ENCODE data around the gene SAP30BP.

SAP30BP gene

GRCh38 chr17:75694536-75694935 is 27.4 kb downstream of the SAP30BP start:
- Histone ChIP-seq H3K79me2 (ENCODE audit: low read length) (peaks cover 59% of the 10 kb centered on the region), H3K4me1 (ENCODE audit: low read length) (peaks cover 3% of the 10 kb centered on the region), H3K27ac (ENCODE audit: low read length) (no peak overlapping the region), H2AFZ (ENCODE audit: low read depth, low read length) (no peak overlapping the region), H3K36me3 (replicated peaks; ENCODE audit: low read depth, low read length) (peaks cover 59% of the 10 kb centered on the region), H3K4me3 (ENCODE audit: low read length) (no peak overlapping the region), H3K27me3 (ENCODE audit: low read depth, low read length) (no peaks in the 10 kb centered on the region), H4K20me1 (ENCODE audit: insufficient read depth, low read length) (no peaks in the 10 kb centered on the region), H3K4me2 (ENCODE audit: low read length) (no peak overlapping the region), H3K9ac (ENCODE audit: low read length) (no peak overlapping the region), H3K9me3 (ENCODE audit: insufficient read depth, low read length) (no peaks in the 10 kb centered on the region)
- no peak for TF ChIP-seq CTCF (IDR thresholded peaks at IDR 0.05; ENCODE audit: low read depth, low read length)
- TF ChIP-seq EZH2phosphoT487 (IDR thresholded peaks at IDR 0.05; ENCODE audit: low read depth) = no peak

- Histone ChIP-seq H3K36me3 (replicated peaks; ENCODE audit: low read depth, low read length) (peaks cover 66% of the 10 kb centered on the region), H3K9me3 (ENCODE audit: insufficient read depth, low read length) (no peaks in the 10 kb centered on the region), H3K4me1 (ENCODE audit: low read length) (no peaks in the 10 kb centered on the region), H3K4me2 (ENCODE audit: low read length) (no peak overlapping the region), H2AFZ (ENCODE audit: low read depth, low read length) (no peak overlapping the region), H3K4me3 (ENCODE audit: low read length) (no peak overlapping the region), H3K27me3 (ENCODE audit: low read depth, low read length) (no peaks in the 10 kb centered on the region), H3K79me2 (ENCODE audit: low read length) (peaks cover 52% of the 10 kb centered on the region), H3K9ac (ENCODE audit: low read length) (no peak overlapping the region), H4K20me1 (ENCODE audit: insufficient read depth, low read length) (no peaks in the 10 kb centered on the region), H3K27ac (ENCODE audit: low read length) (no peak overlapping the region)
- no peak for TF ChIP-seq EZH2phosphoT487 (IDR thresholded peaks at IDR 0.05; ENCODE audit: low read depth)
- no peak for TF ChIP-seq CTCF (IDR thresholded peaks at IDR 0.05; ENCODE audit: low read depth, low read length)
These were observed 28.1 kb downstream of the SAP30BP start for GRCh38 chr17:75695141-75695829.

GRCh38 chr17:75695830-75696271 is 28.7 kb downstream of the SAP30BP start:
- Histone ChIP-seq H3K27me3 (ENCODE audit: low read depth, low read length) (no peaks in the 10 kb centered on the region), H3K36me3 (replicated peaks; ENCODE audit: low read depth, low read length) (peaks cover 66% of the 10 kb centered on the region), H3K9ac (ENCODE audit: low read length) (no peak overlapping the region), H3K4me1 (ENCODE audit: low read length) (no peaks in the 10 kb centered on the region), H4K20me1 (ENCODE audit: insufficient read depth, low read length) (no peaks in the 10 kb centered on the region), H3K27ac (ENCODE audit: low read length) (no peak overlapping the region), H3K4me2 (ENCODE audit: low read length) (no peak overlapping the region), H3K4me3 (ENCODE audit: low read length) (no peak overlapping the region), H3K79me2 (ENCODE audit: low read length) (peaks cover 46% of the 10 kb centered on the region), H3K9me3 (ENCODE audit: insufficient read depth, low read length) (no peaks in the 10 kb centered on the region), H2AFZ (ENCODE audit: low read depth, low read length) (no peak overlapping the region)
- TF ChIP-seq CTCF (IDR thresholded peaks at IDR 0.05; ENCODE audit: low read depth, low read length) = no peak
- TF ChIP-seq EZH2phosphoT487 (IDR thresholded peaks at IDR 0.05; ENCODE audit: low read depth) = no peak

GRCh38 chr17:75697651-75698291 is 30.6 kb downstream of the SAP30BP start:
- Histone ChIP-seq H3K4me3 (ENCODE audit: low read length) (no peak overlapping the region), H3K79me2 (ENCODE audit: low read length) (peaks cover 27% of the 10 kb centered on the region), H3K27me3 (ENCODE audit: low read depth, low read length) (no peaks in the 10 kb centered on the region), H3K27ac (ENCODE audit: low read length) (no peak overlapping the region), H3K36me3 (replicated peaks; ENCODE audit: low read depth, low read length) (peaks cover 65% of the 10 kb centered on the region), H3K9me3 (ENCODE audit: insufficient read depth, low read length) (no peaks in the 10 kb centered on the region), H3K4me1 (ENCODE audit: low read length) (no peaks in the 10 kb centered on the region), H4K20me1 (ENCODE audit: insufficient read depth, low read length) (no peaks in the 10 kb centered on the region), H3K9ac (ENCODE audit: low read length) (no peak overlapping the region), H2AFZ (ENCODE audit: low read depth, low read length) (no peak overlapping the region), H3K4me2 (ENCODE audit: low read length) (no peak overlapping the region)
- TF ChIP-seq CTCF (IDR thresholded peaks at IDR 0.05; ENCODE audit: low read depth, low read length) (no peak), EZH2phosphoT487 (IDR thresholded peaks at IDR 0.05; ENCODE audit: low read depth) (no peak)
